CD4-positive, CD25-positive, alpha-beta regulatory T cell (primary cell): ENCODE results near the gene DDX28. TPM values are rescaled to one million over a fixed set of nuclear protein-coding genes. Genes with fewer than 3 reads are reported as not detected.
"Not testable (repeated sequence)": the region's sequence is repeated elsewhere in the genome, so short reads cannot be mapped to it uniquely, and the experiment has no call there.

ENCODE experiments used
- ATAC-seq, 2 donors: fragments of 150-1000 bp; cut with Tn5 transposase; one replicate each; pipeline ENCODE4 v1.10.0; 2021; ENCODE audit warnings: low read depth in 2 of 2, moderate number of reproducible peaks in 2 of 2, moderate library complexity in 1 of 2
- DNase-seq, 3 donors: peaks; one replicate each; pipeline versions ENCODE4 v3.0.0 to v3.0.0-alpha.2; 2012 to 2022; ENCODE audit warnings: mixed read lengths in 1 of 3
- H3K27ac ChIP-seq: one replicate; pipeline ENCODE4 v1.7.0; 2013; ENCODE audit warnings: mild to moderate bottlenecking, low read length; ENCODE audit not compliant: insufficient read depth, poor library complexity, severe bottlenecking
- H3K27me3 ChIP-seq: one replicate; pipeline ENCODE4 v1.7.0; 2013; ENCODE audit warnings: low read length; ENCODE audit not compliant: control insufficient read depth, insufficient read depth
- H3K36me3 ChIP-seq: one replicate; pipeline ENCODE4 v1.7.0; 2013; ENCODE audit warnings: mild to moderate bottlenecking, low read length, moderate library complexity; ENCODE audit not compliant: control insufficient read depth, insufficient read depth
- H3K4me1 ChIP-seq: 2 replicates; pipeline ENCODE4 v1.7.0; 2013; ENCODE audit warnings: mild to moderate bottlenecking, low read length; ENCODE audit not compliant: insufficient read depth, control insufficient read depth, poor library complexity, severe bottlenecking
- H3K4me3 ChIP-seq: one replicate; pipeline ENCODE4 v1.7.0; 2013; ENCODE audit warnings: low read depth, mild to moderate bottlenecking, low read length, moderate library complexity
- H3K9me3 ChIP-seq, 2 experiments: 1 replicate in 1 of 2; 2 replicates in 1 of 2; pipeline ENCODE4 v1.7.0; 2013; ENCODE audit warnings: low read length in 2 of 2, mild to moderate bottlenecking in 1 of 2, moderate library complexity in 1 of 2; ENCODE audit not compliant: control insufficient read depth in 2 of 2
- H3K27ac Mint-ChIP-seq, 3 donors: one replicate each; pipeline ENCODE4 v1.8.0; 2020 to 2022; ENCODE audit warnings: mild to moderate bottlenecking in 3 of 3, mixed read lengths in 3 of 3, moderate library complexity in 2 of 3
- H3K27me3 Mint-ChIP-seq: one replicate; pipeline ENCODE4 v1.8.0; 2022; ENCODE audit warnings: mild to moderate bottlenecking, mixed read lengths
- H3K36me3 Mint-ChIP-seq: one replicate; pipeline ENCODE4 v1.8.0; 2020; ENCODE audit warnings: mixed read lengths
- H3K4me1 Mint-ChIP-seq, 4 donors: one replicate each; pipeline ENCODE4 v1.8.0; 2020 to 2022; ENCODE audit warnings: mixed read lengths in 4 of 4, mild to moderate bottlenecking in 1 of 4
- H3K4me3 Mint-ChIP-seq, 4 donors: one replicate each; pipeline ENCODE4 v1.8.0; 2020 to 2022; ENCODE audit warnings: mild to moderate bottlenecking in 4 of 4, mixed read lengths in 4 of 4, moderate library complexity in 3 of 4
- H3K9me3 Mint-ChIP-seq, 7 donors: one replicate each; pipeline ENCODE4 v1.8.0; 2020 to 2022; ENCODE audit warnings: mixed read lengths in 7 of 7, mild to moderate bottlenecking in 3 of 7, moderate library complexity in 2 of 7
- polyA plus RNA-seq, 4 donors: library from polyadenylated mRNA; unstranded; fragments of 300-500 nt; fragmentation: Illumina TruSeq; gene quantifications; one replicate each; pipeline ENCODE4 v1.2.3, GENCODE V29; 2021
- total RNA-seq: library from RNA; stranded (reverse); gene quantifications from one replicate; pipeline ENCODE4 v1.2.3, GENCODE V29; 2022

DDX28 gene
- total and polyA plus RNA-seq, 5 donors from 2014 or later: 14.9 to 68.2 (median 60.7) TPM

DNA sequence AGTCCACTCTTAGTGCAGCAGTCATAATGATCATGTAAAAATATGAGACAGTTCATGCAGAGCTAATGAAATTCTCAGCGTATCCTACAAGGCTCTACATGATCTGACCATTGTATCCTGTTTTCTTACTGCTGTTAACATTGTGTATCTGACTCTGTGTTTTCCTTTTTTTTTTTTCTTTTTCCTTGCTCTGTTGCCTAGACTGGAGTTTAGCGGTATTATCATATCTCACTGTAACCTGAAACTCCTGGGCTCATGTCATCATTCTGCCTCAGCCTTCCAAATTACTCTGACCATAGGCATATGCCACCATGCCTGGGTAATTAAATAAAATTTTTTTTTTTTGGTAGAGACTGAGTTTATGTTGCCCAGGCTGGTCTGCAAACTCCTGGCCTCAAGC is 12.2 kb upstream of the DDX28 start:
- no peaks in the 10 kb centered on the region for H3K9me3 Mint-ChIP-seq
- ATAC-seq: no peak
- H3K27ac ChIP-seq: no peak overlapping the region
- no peak overlapping the region for H3K4me3 Mint-ChIP-seq
- H3K27me3 ChIP-seq: no peaks in the 10 kb centered on the region
- peaks cover 5 to 9% (median 7%) of the 10 kb centered on the region in 4 donors for H3K4me1 Mint-ChIP-seq
- peaks cover 20% of the 10 kb centered on the region for H3K36me3 Mint-ChIP-seq
- H3K4me3 ChIP-seq: no peak overlapping the region
- DNase-seq: no peak
- peaks cover 1% of the 10 kb centered on the region for H3K4me1 ChIP-seq
- no peaks in the 10 kb centered on the region for H3K36me3 ChIP-seq
- no peak overlapping the region for H3K27ac Mint-ChIP-seq
- no peaks in the 10 kb centered on the region for H3K27me3 Mint-ChIP-seq
- H3K9me3 ChIP-seq: no peaks in the 10 kb centered on the region

GRCh38 chr16:68033101-68033500 is 10.1 kb upstream of the DDX28 start:
- H3K27ac Mint-ChIP-seq: peak overlapping the region in 1 of 3 donors; percentile 47
- Histone ChIP-seq H3K4me1 (no peaks in the 10 kb centered on the region), H3K27me3 (no peaks in the 10 kb centered on the region), H3K36me3 (peaks cover 8% of the 10 kb centered on the region), H3K27ac (no peak overlapping the region), H3K9me3 (no peaks in the 10 kb centered on the region), H3K4me3 (no peak overlapping the region)
- peaks cover 10% of the 10 kb centered on the region for H3K36me3 Mint-ChIP-seq
- peaks cover 2 to 5% (median 3%) of the 10 kb centered on the region in 4 donors for H3K4me1 Mint-ChIP-seq
- H3K9me3 Mint-ChIP-seq: no peaks in the 10 kb centered on the region
- DNase-seq (no peak), ATAC-seq (no peak)
- H3K27me3 Mint-ChIP-seq: no peaks in the 10 kb centered on the region
- H3K4me3 Mint-ChIP-seq: peak overlapping the region in 1 of 4 donors; percentile 41

DNA sequence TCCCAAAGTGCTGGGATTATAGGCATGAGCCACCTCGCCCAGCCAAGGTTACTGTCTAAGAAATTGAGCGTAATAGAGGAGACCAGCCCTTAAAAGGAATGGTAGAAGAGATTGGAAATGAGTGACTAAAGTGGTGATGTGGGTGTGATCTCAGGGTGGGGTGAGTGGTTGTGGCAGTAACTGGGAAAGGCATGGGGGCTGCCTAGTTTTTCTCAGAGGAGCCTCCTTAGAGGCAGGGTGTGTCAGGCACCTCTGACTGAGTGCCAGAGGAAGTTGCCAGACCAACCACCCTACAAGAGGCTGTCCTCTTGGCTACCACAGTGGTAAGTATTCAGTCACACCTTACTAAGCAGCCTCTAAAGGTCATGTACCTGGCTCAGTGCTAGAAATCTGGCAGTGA is 8.9 kb upstream of the DDX28 start:
- Histone ChIP-seq H3K9me3 (no peaks in the 10 kb centered on the region), H3K27ac (no peak overlapping the region), H3K4me3 (no peak overlapping the region), H3K4me1 (no peaks in the 10 kb centered on the region), H3K27me3 (no peaks in the 10 kb centered on the region), H3K36me3 (peaks cover 10% of the 10 kb centered on the region)
- H3K4me3 Mint-ChIP-seq: no peak overlapping the region
- H3K9me3 Mint-ChIP-seq: no peaks in the 10 kb centered on the region
- no peaks in the 10 kb centered on the region for H3K27me3 Mint-ChIP-seq
- peak in 1 of 3 donors; percentile 20 for DNase-seq
- H3K27ac Mint-ChIP-seq: peak overlapping the region in 2 of 3 donors; percentile 70 to 71
- no peak for ATAC-seq
- H3K36me3 Mint-ChIP-seq: peaks cover 14% of the 10 kb centered on the region
- peaks cover 2 to 9% (median 4%) of the 10 kb centered on the region in 4 donors for H3K4me1 Mint-ChIP-seq

GRCh38 chr16:68030108-68030507 is 7.1 kb upstream of the DDX28 start:
- H3K36me3 ChIP-seq: peaks cover 15% of the 10 kb centered on the region
- H3K27me3 Mint-ChIP-seq, DNase-seq, H3K4me3 ChIP-seq, H3K4me1 ChIP-seq, H3K4me1 Mint-ChIP-seq, H3K27ac ChIP-seq, H3K4me3 Mint-ChIP-seq, H3K9me3 Mint-ChIP-seq, ATAC-seq, H3K9me3 ChIP-seq, H3K27ac Mint-ChIP-seq, H3K27me3 ChIP-seq: not testable (repeated sequence)
- peaks cover 17% of the 10 kb centered on the region for H3K36me3 Mint-ChIP-seq

GRCh38 chr16:68028996-68029395 is 6.0 kb upstream of the DDX28 start:
- H3K27ac Mint-ChIP-seq: no peak overlapping the region
- ATAC-seq: no peak
- peaks cover 17% of the 10 kb centered on the region for H3K36me3 Mint-ChIP-seq

DNA sequence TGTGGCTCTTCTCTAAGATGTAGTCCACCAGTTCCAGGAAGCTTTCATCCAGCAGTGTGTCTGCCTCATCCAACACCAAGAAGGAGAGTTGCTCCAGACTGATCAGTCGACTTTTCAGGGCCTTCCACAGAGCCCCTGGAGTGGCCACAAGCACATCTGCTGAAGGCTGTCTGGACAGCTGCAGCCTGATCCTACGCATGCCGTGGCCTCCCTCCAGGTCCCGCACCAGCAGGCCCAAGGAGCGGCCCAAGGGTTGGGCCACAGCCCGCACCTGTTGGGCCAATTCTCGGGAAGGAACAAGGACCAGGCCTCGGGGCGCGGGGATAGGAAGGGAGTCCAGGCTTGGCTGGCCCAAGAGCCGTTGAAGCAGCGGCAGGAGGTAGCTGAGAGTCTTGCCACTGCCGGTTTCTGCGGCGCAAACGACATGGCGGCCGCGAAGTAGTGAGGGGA is 729 bp downstream of the DDX28 start:
- Histone ChIP-seq H3K36me3 (peaks cover 13% of the 10 kb centered on the region), H3K9me3 (no peaks in the 10 kb centered on the region), H3K4me3 (peak overlapping the region; percentile 83), H3K4me1 (peaks cover 25% of the 10 kb centered on the region), H3K27ac (peak overlapping the region; percentile 79), H3K27me3 (no peaks in the 10 kb centered on the region)
- Mint-ChIP-seq H3K27ac (peak overlapping the region; percentile 98 to 99 (median 98)), H3K9me3 (no peaks in the 10 kb centered on the region), H3K27me3 (no peaks in the 10 kb centered on the region), H3K4me3 (peak overlapping the region; percentile 95 to 97 (median 96)), H3K36me3 (peaks cover 6% of the 10 kb centered on the region), H3K4me1 (peaks cover 5 to 35% (median 19%) of the 10 kb centered on the region in 4 donors)
- DNase-seq: no peak
- ATAC-seq: no peak

More at GRCh38 chr16:68028996-68029395, 6.0 kb upstream of the DDX28 start:
- Histone ChIP-seq H3K4me1 (no peaks in the 10 kb centered on the region), H3K27me3 (no peaks in the 10 kb centered on the region), H3K36me3 (peaks cover 15% of the 10 kb centered on the region), H3K9me3 (no peaks in the 10 kb centered on the region), H3K4me3 (no peak overlapping the region), H3K27ac (no peak overlapping the region)
- no peak for DNase-seq
- H3K4me1 Mint-ChIP-seq: peaks cover 4 to 13% (median 7%) of the 10 kb centered on the region in 4 donors
- H3K9me3 Mint-ChIP-seq: no peaks in the 10 kb centered on the region
- H3K4me3 Mint-ChIP-seq: no peak overlapping the region
- H3K27me3 Mint-ChIP-seq: no peaks in the 10 kb centered on the region

GRCh38 chr16:68021490-68021889 is 1.5 kb downstream of the DDX28 start:
- no peak overlapping the region for H3K27ac ChIP-seq

DNA sequence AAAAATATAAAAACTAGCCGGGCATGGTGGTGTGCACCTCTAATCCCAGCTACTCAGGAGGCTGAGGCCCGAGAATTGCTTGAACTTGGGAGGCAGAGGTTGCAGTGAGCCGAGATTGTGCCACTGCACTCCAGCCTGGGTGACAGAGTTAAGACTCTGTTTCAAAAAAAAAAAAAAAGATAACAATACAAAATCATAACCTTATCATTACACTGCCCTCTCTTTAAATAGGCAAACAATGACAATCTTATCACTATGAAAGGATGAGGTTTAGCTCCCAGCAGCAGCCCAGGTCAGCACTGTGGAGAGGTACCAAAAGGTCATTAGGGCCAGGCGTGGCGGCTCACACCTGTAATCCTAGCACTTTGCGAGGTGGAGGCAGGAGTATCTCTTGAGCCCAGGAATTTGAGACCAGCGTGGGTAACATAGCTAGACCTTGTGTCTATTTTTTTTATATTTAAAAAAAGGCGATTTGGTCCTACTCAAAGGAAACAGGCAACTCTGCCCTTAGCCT is 3.8 kb downstream of the DDX28 start:
- no peak for DNase-seq
- Mint-ChIP-seq H3K27me3 (no peaks in the 10 kb centered on the region), H3K27ac (no peak overlapping the region), H3K4me3 (peak overlapping the region in 2 of 4 donors; percentile 59 to 76), H3K4me1 (peaks cover 5 to 32% (median 15%) of the 10 kb centered on the region in 4 donors), H3K9me3 (no peaks in the 10 kb centered on the region), H3K36me3 (peaks cover 3% of the 10 kb centered on the region)
- Histone ChIP-seq H3K36me3 (peaks cover 8% of the 10 kb centered on the region), H3K9me3 (no peaks in the 10 kb centered on the region), H3K27ac (no peak overlapping the region), H3K27me3 (no peaks in the 10 kb centered on the region), H3K4me1 (peaks cover 25% of the 10 kb centered on the region), H3K4me3 (no peak overlapping the region)
- ATAC-seq: no peak

More at GRCh38 chr16:68021490-68021889, 1.5 kb downstream of the DDX28 start:
- Mint-ChIP-seq H3K4me3 (peak overlapping the region; percentile 95 to 97 (median 96)), H3K27me3 (no peaks in the 10 kb centered on the region), H3K4me1 (peaks cover 5 to 35% (median 18%) of the 10 kb centered on the region in 4 donors), H3K9me3 (no peaks in the 10 kb centered on the region), H3K27ac (peak overlapping the region in 2 of 3 donors; percentile 60 to 98), H3K36me3 (peaks cover 3% of the 10 kb centered on the region)
- DNase-seq (no peak), ATAC-seq (no peak)
- Histone ChIP-seq H3K27me3 (no peaks in the 10 kb centered on the region), H3K36me3 (peaks cover 13% of the 10 kb centered on the region), H3K9me3 (no peaks in the 10 kb centered on the region), H3K4me1 (peaks cover 25% of the 10 kb centered on the region), H3K4me3 (peak overlapping the region; percentile 83)
